Measurements from ENCODE around the gene HTR7. TPM values are rescaled to one million over a fixed set of nuclear protein-coding genes. Genes with fewer than 3 reads are reported as not detected.

Gene HTR7
- total RNA-seq, 1 donor from 2014 or later: 1.8 TPM

GRCh38 chr10:90745565-90745964 lies 112.3 kb downstream of the HTR7 start:
- Histone ChIP-seq H3K4me3 (no peak overlapping the region), H3K27me3 (no peaks in the 10 kb centered on the region)
- intact Hi-C loops (cut with DNase I): loop anchor here (5.0 kb wide), 1 partner anchor 42 kb away; no protein-coding TSS in a partner anchor

DNA sequence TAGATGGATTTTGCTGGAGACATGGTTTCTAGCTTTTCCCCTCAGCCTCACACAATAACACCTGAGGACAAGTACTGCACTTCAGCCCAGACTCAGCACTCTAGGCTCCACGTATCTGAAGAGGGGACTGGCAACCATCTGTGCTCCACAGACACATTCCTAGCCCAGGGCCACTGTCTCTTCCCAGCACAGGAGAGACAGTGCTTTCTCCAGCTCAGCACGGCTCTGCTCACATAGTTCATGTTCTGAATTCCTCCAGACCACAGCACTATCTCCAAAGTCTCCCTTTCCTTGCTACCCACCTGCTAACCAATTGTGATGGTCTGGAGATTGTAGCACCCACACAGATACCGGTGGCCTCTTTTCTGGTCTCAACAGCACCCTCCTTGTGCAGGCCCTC lies 114.5 kb downstream of the HTR7 start:
- no peak for DNase-seq (ENCODE audit: low spot score in 2 of 2)
- intact Hi-C loops (cut with DNase I): no loop called here
- no peak overlapping the region for H3K4me3 ChIP-seq
- no peaks in the 10 kb centered on the region for H3K27me3 ChIP-seq
- no peaks in the 10 kb centered on the region for H3K9me3 ChIP-seq
- no peaks in the 10 kb centered on the region for H3K4me1 ChIP-seq
- H3K27ac ChIP-seq: no peak overlapping the region
- TF ChIP-seq CTCF (IDR thresholded peaks at IDR 0.05): no peak
- H3K36me3 ChIP-seq: no peaks in the 10 kb centered on the region

More at GRCh38 chr10:90745565-90745964, 112.3 kb downstream of the HTR7 start:
- Histone ChIP-seq H3K36me3 (no peaks in the 10 kb centered on the region), H3K4me1 (no peaks in the 10 kb centered on the region), H3K27ac (no peak overlapping the region), H3K9me3 (no peaks in the 10 kb centered on the region)
- DNase-seq (ENCODE audit: low spot score in 2 of 2): no peak
- no peak for TF ChIP-seq CTCF (IDR thresholded peaks at IDR 0.05)

DNA sequence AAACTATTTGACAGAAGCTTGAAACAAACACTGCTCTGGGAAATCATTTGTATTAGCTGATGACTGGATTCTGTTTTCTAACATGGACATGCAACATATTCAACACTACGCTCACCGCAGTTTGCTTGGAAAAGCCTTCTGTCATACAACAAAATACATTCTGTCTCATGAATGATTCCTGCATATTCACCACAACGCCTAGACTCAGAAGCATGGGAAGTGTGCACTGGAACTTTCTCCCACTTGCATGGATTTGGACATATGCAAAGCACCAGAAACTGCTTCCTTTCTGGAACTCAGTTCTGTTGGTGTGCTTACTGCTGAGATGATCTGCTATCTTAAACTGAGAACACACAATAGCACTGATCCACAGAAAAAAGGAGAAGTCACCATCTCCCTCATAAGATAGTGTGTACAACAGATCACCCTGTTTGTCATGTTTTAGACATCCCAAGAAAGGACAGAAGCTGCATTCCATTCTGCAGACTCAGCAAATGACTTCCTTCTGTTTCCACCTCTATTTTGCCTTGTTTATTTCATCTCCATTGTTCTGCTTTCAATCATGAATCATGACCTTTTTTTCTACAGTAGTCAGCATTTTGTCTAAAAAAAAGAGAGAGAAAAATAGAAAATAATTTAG lies 115.8 kb downstream of the HTR7 start:
- intact Hi-C loops (cut with DNase I): no loop called here
- no peak overlapping the region for H3K4me3 ChIP-seq
- no peaks in the 10 kb centered on the region for H3K36me3 ChIP-seq
- TF ChIP-seq CTCF (IDR thresholded peaks at IDR 0.05): no peak
- no peak overlapping the region for H3K27ac ChIP-seq
- no peaks in the 10 kb centered on the region for H3K27me3 ChIP-seq
- no peaks in the 10 kb centered on the region for H3K4me1 ChIP-seq
- DNase-seq (ENCODE audit: low spot score in 2 of 2): no peak
- no peaks in the 10 kb centered on the region for H3K9me3 ChIP-seq

GRCh38 chr10:90740265-90740664 lies 117.6 kb downstream of the HTR7 start:
- TF ChIP-seq CTCF (IDR thresholded peaks at IDR 0.05): no peak
- no peaks in the 10 kb centered on the region for H3K27me3 ChIP-seq
- no peak for DNase-seq (ENCODE audit: low spot score in 2 of 2)
- intact Hi-C loops (cut with DNase I): no loop called here
- no peaks in the 10 kb centered on the region for H3K4me1 ChIP-seq
- H3K27ac ChIP-seq: no peak overlapping the region
- no peak overlapping the region for H3K4me3 ChIP-seq
- H3K36me3 ChIP-seq: no peaks in the 10 kb centered on the region
- no peaks in the 10 kb centered on the region for H3K9me3 ChIP-seq

- intact Hi-C loops (cut with DNase I): no loop called here
- Histone ChIP-seq H3K4me1 (no peaks in the 10 kb centered on the region), H3K27ac (no peak overlapping the region), H3K36me3 (no peaks in the 10 kb centered on the region), H3K27me3 (no peaks in the 10 kb centered on the region), H3K9me3 (no peaks in the 10 kb centered on the region), H3K4me3 (no peak overlapping the region)
- no peak for DNase-seq (ENCODE audit: low spot score in 2 of 2)
- TF ChIP-seq CTCF (IDR thresholded peaks at IDR 0.05): no peak
These were observed 119.0 kb downstream of the HTR7 start for GRCh38 chr10:90738885-90739284.

DNA sequence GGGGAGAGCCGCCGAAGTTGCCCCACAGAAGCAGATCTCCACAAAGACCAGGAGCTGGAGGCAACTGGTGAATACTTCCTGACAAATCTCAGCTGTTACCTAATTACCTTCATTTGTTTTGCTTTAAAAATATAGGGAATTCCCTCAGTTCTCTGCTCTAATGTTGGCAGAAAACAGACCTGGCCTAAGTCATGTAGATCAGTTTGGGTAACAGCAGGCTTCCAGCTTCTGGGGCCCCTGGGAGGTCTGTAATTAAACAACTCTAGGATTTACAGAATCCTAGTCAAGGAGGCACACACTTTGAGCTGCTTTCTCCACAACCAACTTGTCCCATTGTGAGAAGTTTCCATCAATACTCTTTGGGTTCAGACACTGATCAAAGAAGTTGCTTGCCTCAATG lies 123.4 kb downstream of the HTR7 start:
- Histone ChIP-seq H3K27me3 (no peaks in the 10 kb centered on the region), H3K9me3 (no peaks in the 10 kb centered on the region), H3K4me1 (no peaks in the 10 kb centered on the region), H3K4me3 (no peak overlapping the region), H3K27ac (no peak overlapping the region), H3K36me3 (no peaks in the 10 kb centered on the region)
- no peak for DNase-seq (ENCODE audit: low spot score in 2 of 2)
- intact Hi-C loops (cut with DNase I): no loop called here
- no peak for TF ChIP-seq CTCF (IDR thresholded peaks at IDR 0.05)

Data from ascending aorta (tissue), 2 donors.